NCI-H524 (cell line): Measurements from ENCODE around the gene CENPP.
"Not testable (repeated sequence)": the region's sequence is repeated elsewhere in the genome, so short reads cannot be mapped to it uniquely, and the experiment has no call there.

Experiments
- DNase-seq, 2 experiments: peaks; one replicate each; lab custom pipeline; 2025; lab: John Stamatoyannopoulos, UW

Gene CENPP

GRCh38 chr9:92538541-92538940, 212.8 kb downstream of the CENPP start:
- DNase-seq, result no peak

- DNase-seq, result no peak
Observed at GRCh38 chr9:92543972-92544371, 218.2 kb downstream of the CENPP start.

GRCh38 chr9:92545002-92545510, 219.3 kb downstream of the CENPP start:
- DNase-seq, result no peak

DNA sequence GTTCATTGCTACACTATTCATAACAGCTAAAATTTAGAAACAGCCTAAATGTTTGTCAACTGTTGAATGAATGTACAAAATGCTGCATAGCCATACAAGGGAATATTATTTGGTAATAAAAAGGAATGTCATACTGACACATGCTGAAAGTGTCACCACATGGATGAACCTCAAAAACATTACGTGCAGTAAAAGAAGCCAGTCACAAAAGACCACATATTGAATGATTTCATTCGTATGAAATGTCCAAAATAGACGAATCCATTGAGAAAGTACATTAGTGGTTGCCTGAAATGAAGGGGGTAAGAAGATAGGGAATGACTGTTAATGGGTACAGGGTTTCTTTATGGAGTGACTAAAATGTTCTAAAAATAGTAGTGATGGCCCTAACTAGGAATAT, 221.6 kb downstream of the CENPP start:
- no peak for DNase-seq

DNA sequence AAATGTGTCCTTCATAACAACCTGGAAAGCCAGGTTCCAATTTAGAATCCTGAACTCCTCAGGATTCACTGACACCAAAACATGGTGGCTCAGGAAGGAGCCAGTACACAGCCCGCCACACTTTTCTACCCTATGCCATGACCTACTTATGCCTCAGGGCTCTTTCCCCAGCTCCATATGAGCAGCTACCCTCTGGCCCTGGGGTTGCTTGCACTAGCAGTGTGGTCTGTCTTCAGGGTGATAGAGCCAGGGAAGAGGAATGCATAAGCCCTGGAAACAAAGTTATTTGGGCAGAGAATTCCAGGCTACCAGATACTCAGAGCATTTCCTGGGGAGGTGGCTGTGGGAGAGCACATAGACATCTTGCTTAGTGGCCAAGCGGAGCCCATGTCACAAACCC, 225.0 kb downstream of the CENPP start:
- no peak for DNase-seq

DNA sequence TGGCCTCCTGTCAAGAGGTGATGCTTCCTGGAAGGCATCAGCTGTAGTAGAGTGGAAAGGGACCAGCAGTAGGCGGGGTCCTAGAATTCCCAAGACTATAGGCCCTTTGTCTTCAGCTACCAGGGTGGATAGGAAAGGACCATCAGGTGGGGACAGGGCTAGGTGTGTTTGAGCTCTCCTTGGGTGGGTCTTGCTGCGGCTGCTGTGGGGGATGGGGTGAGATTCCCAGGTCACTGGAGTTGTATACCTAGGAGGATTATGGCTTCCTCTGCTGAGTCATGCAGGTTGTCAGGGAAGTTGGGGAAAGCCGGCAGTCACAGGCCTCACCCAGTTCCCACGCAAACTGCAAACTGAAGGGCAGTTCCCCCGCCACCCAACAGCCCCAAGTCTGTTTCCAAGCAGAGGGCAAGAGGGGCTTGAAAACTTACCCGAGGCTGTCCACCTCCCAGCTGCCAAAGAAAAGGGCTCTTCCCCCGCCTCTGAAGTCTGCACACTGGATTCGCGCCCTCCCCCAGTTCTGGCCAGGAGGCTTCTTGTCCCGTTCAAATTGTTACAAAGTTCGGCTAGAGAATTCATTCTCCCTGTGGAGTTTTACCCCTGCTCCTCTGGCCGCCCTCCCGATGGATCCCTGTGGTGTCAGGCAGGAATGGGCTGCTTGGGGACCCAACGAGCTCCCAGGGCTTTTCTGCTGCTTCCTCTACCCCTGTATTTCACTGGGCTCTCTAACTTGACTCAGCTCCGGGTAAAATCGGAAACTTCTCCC, 233.0 kb downstream of the CENPP start:
- no peak for DNase-seq

DNA sequence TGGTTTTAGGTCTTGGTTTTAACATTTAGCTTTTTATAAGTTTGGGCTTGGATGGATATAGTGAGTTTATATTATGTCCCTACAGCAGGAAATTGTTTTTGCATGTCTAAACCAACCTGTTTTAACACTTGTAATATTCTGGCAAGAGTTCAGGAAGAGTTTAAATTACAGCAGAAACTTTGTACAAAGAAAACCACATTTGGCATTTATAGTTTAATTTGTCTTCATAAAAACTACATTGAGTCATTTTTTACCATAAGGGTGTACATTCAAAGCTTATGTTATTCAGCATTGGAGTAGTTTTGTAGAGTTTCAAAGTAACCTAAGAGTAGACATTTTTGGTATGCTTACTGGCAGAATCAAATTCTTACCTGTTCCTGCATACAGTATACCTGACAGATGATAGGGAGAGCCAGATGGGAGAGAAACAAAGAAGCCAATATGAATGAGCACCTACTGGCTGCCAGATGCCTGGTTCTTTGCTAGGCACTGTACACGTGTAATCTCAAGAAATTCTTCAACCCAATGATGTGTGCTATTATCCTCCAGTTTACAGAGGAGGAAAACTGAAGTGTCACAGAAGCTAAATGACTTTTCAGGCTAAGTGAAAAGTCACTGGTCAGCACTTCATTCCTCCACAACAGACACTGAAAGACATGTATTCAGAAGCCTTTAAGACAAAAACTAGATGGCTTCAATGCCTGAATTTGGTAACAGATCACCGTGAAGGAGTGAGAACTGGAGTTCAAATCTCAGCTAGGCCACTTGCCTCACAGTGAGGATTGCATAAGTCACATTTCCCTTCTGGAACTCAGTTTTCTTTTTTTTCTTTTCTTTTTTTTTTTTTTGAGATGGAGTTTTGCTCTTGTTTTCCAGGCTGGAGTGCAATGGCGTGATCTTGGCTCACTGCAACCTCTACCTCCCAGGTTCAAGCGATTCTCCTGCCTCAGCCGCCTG, 235.9 kb downstream of the CENPP start:
- no peak for DNase-seq

DNA sequence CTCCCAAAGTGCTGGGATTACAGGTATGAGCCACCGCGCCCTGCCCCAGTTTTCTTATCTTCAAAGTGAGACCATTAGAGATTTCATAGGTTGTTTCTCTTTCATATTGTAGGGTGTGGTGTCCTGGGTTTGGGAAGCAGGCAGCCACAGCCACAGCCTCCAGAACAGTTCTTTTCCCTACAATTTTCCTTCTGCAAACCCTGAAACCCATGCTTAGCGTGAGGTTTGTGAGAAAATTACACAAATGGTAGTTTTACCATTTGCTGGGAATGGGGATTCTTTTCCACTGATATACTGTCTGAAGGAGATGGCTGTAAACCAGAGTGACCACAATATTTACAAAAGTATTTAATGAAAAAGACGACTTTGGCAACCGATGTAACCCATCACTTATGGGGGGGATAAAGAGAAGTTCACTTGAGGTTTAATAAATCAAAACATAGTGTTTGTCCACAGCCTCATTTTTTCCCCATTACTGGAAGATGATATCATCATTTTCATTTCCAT, 236.8 kb downstream of the CENPP start:
- DNase-seq, result no peak

- DNase-seq, result no peak
Observed at GRCh38 chr9:92563116-92564100, 237.7 kb downstream of the CENPP start.

DNA sequence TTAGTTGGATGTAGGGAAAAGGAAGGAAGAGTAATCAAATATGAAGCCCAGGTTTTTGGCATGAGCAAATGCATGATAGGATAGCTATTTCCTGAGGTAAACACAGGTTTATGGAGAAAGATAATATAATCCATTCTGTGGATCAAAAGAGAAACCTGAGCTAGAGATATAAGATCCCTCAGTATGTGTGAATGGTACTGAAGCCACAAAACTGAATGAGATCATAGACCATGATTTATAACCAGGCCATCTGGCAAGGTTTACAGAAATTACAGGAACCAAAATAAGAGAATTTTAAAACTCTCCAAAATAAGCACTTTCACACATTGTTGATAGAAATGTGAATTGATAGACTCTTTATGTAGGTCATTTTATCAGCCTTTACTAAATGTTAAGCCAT, 238.8 kb downstream of the CENPP start:
- no peak for DNase-seq

DNA sequence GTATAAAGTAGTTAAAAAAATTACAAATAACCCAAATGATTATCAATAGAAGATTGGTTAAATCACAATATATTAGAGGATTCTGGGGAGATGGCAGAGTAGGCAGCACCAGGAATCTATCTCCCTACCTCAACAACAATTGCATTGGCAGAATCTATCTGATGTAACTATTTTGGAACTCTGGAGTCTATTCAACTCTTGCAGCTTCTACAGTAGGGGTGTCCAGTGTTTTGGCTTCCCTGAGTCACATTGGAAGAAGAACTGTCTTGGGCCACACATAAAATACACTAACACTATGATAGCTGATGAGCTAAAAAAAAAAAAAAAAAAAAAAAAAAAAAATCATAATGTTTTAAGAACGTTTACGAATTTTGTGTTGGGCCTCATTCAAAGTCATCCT, 239.2 kb downstream of the CENPP start:
- no peak for DNase-seq

DNA sequence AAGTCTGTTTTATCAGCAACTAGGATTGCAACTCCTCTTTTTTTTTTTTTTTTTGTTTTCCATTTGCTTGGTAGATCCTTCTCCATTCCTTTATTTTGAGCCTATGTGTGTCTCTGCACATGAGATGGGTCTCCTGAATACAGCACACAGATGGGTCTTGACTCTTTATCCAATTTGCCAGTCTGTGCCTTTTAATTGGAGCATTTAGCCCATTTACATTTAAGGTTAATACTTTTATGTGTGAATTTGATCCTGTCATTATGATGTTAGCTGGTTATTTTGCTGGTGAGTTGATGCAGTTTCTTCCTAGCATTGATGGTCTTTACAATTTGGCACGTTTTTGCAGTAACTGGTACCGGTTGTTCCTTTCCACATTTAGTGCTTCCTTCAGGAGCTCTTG, 246.1 kb downstream of the CENPP start:
- DNase-seq, result not testable (repeated sequence)

DNA sequence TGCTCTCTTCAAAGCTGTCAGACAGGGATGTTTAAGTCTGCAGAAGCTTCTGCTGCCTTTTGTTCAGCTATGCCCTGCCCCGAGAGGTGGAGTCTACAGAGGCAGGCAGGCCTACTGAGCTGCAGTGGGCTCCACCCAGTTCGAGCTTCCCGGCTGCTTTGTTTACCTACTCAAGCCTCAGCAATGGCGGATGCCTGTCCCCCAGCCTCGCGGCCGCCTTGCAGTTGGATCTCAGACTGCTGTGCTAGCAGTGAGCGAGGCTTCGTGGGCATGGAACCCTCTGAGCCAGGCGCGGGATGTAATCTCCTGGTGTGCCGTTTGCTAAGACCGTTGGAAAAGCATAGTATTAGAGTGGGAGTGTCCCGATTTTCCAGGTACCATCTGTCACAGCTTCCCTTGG, 247.9 kb downstream of the CENPP start:
- DNase-seq, result not testable (repeated sequence)

DNA sequence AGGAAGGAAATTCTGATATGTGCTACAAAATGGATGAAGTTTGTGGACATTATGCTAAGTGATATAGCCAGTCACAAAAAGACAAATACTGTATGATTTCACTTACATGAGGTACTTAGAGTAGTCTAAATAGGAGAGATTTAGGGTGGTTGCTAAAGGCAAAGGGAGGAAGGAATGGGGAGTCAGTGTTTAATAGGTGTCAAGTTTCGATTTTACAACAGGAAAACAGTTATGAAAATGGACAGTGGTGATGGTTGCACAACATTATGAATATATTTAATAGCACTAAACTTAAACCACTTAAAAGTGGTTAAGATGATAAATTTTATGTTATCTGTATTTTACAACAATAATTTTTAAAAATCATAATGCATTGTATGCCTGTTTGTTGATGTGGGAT, 250.4 kb downstream of the CENPP start:
- DNase-seq, result no peak

GRCh38 chr9:92589923-92590322, 264.2 kb downstream of the CENPP start:
- no peak for DNase-seq

DNA sequence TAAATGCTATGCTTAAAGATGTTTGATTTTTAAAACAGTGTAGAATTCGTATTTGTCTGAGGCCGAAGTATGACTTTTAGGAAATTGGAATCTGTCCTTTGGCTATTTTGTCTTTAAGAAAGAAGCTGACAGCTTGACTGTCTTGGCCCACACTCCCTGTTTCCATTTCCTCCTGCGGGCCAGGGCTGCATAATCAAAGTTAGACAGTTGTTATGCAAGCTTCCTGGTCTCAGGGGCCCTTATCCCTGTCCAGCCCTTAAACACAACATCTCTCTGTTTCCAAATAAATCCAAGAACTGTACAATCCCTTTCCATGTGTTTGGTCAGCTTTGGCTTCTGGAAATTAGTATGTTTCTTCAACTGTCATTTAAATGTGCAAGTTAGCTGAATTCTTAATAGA, 264.6 kb downstream of the CENPP start:
- no peak for DNase-seq

- no peak for DNase-seq
Observed at GRCh38 chr9:92592537-92592936, 266.8 kb downstream of the CENPP start.

- no peak for DNase-seq
Observed at GRCh38 chr9:92592946-92593861, 267.5 kb downstream of the CENPP start.

GRCh38 chr9:92595075-92595474, 269.3 kb downstream of the CENPP start:
- DNase-seq, result not testable (repeated sequence)

DNA sequence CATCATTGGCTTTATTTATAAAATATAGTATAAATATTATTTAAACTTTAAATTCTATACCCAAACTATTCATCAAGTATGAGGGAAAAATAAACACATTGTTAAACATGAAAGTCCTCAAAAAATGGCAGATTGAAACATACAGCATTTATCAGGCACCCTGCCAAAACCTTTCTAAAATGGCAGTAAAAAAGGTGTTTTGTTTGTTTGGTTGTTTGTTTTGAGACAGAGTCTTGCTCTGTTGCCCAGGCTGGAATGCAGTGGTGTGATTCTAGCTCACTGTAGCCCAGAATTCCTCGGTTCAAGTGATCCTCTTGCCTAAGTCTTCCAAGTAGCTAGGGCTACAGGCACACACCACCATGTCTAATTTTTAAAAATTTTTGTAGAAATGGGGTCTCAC, 270.2 kb downstream of the CENPP start:
- DNase-seq, result no peak
